ENCODE measurements around the gene ERAL1.
"Not testable (repeated sequence)": the region's sequence is repeated elsewhere in the genome, so short reads cannot be mapped to it uniquely, and the experiment has no call there.

The ERAL1 gene

GRCh38 chr17:28853295-28853694 is 1.5 kb upstream of the ERAL1 start:
- no peak for FAIRE-seq

GRCh38 chr17:28855336-28855679 is 492 bp downstream of the ERAL1 start:
- FAIRE-seq, result no peak

GRCh38 chr17:28856028-28856574 is 1.3 kb downstream of the ERAL1 start:
- no peak for FAIRE-seq

- no peak for FAIRE-seq
Observed at GRCh38 chr17:28857905-28858800, 3.3 kb downstream of the ERAL1 start.

GRCh38 chr17:28858801-28859355 is 4.1 kb downstream of the ERAL1 start:
- no peak for FAIRE-seq

- no peak for FAIRE-seq
Observed at GRCh38 chr17:28860363-28860808, 5.6 kb downstream of the ERAL1 start.

GRCh38 chr17:28861393-28862203 is 6.8 kb downstream of the ERAL1 start:
- FAIRE-seq, result no peak

GRCh38 chr17:28862561-28862960 is 7.7 kb downstream of the ERAL1 start:
- FAIRE-seq, result no peak

- FAIRE-seq, result no peak
Observed at GRCh38 chr17:28863953-28864352, 9.1 kb downstream of the ERAL1 start.

GRCh38 chr17:28864991-28865849 is 10.4 kb downstream of the ERAL1 start:
- no peak for FAIRE-seq

- no peak for FAIRE-seq
Observed at GRCh38 chr17:28865946-28866752, 11.3 kb downstream of the ERAL1 start.

GRCh38 chr17:28867276-28867675 is 12.5 kb downstream of the ERAL1 start:
- FAIRE-seq, result no peak

- FAIRE-seq, result no peak
Observed at GRCh38 chr17:28871056-28871579, 16.3 kb downstream of the ERAL1 start.

- FAIRE-seq, result no peak
Observed at GRCh38 chr17:28873839-28874238, 19.0 kb downstream of the ERAL1 start.

- FAIRE-seq, result no peak
Observed at GRCh38 chr17:28874750-28875149, 19.9 kb downstream of the ERAL1 start.

- no peak for FAIRE-seq
Observed at GRCh38 chr17:28875848-28876550, 21.2 kb downstream of the ERAL1 start.

GRCh38 chr17:28877150-28877711 is 22.4 kb downstream of the ERAL1 start:
- not testable (repeated sequence) for FAIRE-seq

GRCh38 chr17:28878158-28878910 is 23.5 kb downstream of the ERAL1 start:
- no peak for FAIRE-seq

GRCh38 chr17:28878981-28879380 is 24.2 kb downstream of the ERAL1 start:
- FAIRE-seq, result no peak
